H1 (cell line): ENCODE data around the gene LDAH. TPM values are rescaled to one million over a fixed set of nuclear protein-coding genes. Genes with fewer than 3 reads are reported as not detected.
"Not testable (repeated sequence)": the region's sequence is repeated elsewhere in the genome, so short reads cannot be mapped to it uniquely, and the experiment has no call there.

Experiments
- CTCF ChIA-PET: fragments of 300-600 bp; sonication (Branson Sonifier 250); formaldehyde crosslinking; loops from one replicate; lab custom pipeline; 2021; ENCODE audit not compliant: partially characterized antibody; lab: Charles Lee
- POLR2A ChIA-PET: fragments of 300-600 bp; sonication (Branson Sonifier 250); formaldehyde crosslinking; loops from one replicate; lab custom pipeline; 2021; ENCODE audit warnings: inconsistent platforms; ENCODE audit not compliant: partially characterized antibody; lab: Charles Lee
- DNase-seq, 2 experiments: peaks; one replicate each; pipeline versions ENCODE4 v3.0.0 to v3.0.0-alpha.2; 2010 to 2022; ENCODE audit warnings: low spot score in 2 of 2, low read depth in 1 of 2, mixed read lengths in 1 of 2
- FAIRE-seq: peaks from 2 replicates; lab custom pipeline; 2011; peaks lifted over from hg19 to GRCh38; lab: Jason Lieb, UNC
- H2AFZ ChIP-seq: 2 replicates; pipeline ENCODE4 v1.8.1; 2012; ENCODE audit warnings: low read length, inconsistent platforms
- H2AK5ac ChIP-seq: 2 replicates; pipeline ENCODE4 v1.6.1; 2013; ENCODE audit warnings: low read depth, low read length
- H2BK120ac ChIP-seq: replicated peaks from 2 replicates; pipeline ENCODE3; 2013; ENCODE audit warnings: low read depth, low read length, inconsistent platforms
- H2BK12ac ChIP-seq: 2 replicates; pipeline ENCODE4 v1.6.1; 2013; ENCODE audit warnings: low read depth, low read length
- H2BK15ac ChIP-seq: 2 replicates; pipeline ENCODE4 v1.6.1; 2013; ENCODE audit warnings: low read length
- H2BK20ac ChIP-seq: 2 replicates; pipeline ENCODE4 v1.6.1; 2013; ENCODE audit warnings: low read length
- H2BK5ac ChIP-seq: 2 replicates; pipeline ENCODE4 v1.6.1; 2013; ENCODE audit warnings: low read depth, low read length
- H3K14ac ChIP-seq: 2 replicates; pipeline ENCODE4 v1.6.1; 2013; ENCODE audit warnings: inconsistent platforms; ENCODE audit not compliant: insufficient read length
- H3K18ac ChIP-seq: 2 replicates; pipeline ENCODE4 v1.6.1; 2013; ENCODE audit warnings: low read length; ENCODE audit errors: extremely low read depth
- H3K23ac ChIP-seq: 2 replicates; pipeline ENCODE4 v1.6.1; 2013; ENCODE audit warnings: inconsistent platforms; ENCODE audit not compliant: insufficient read length
- H3K23me2 ChIP-seq: 2 replicates; pipeline ENCODE4 v1.6.1; 2013; ENCODE audit warnings: low read depth, low read length
- H3K27ac ChIP-seq: 2 replicates; pipeline ENCODE4 v1.6.1; 2011; ENCODE audit warnings: low read depth, low read length, inconsistent platforms
- H3K27me3 ChIP-seq, 4 experiments: replicated peaks in 1 of 4; 1 replicate in 1 of 4; 2 replicates in 3 of 4; pipeline versions ENCODE4 v1.6.1 to v1.8.1; 2011 to 2013; ENCODE audit warnings: low read length in 3 of 4, mild to moderate bottlenecking in 3 of 4, inconsistent platforms in 2 of 4, mixed read lengths in 2 of 4, moderate library complexity in 1 of 4; ENCODE audit not compliant: control insufficient read depth in 3 of 4, insufficient read depth in 3 of 4; ENCODE audit errors: extremely low read depth in 1 of 4
- H3K36me3 ChIP-seq, 4 experiments: 2 replicates each; pipeline versions ENCODE4 v1.6.1 to v1.8.1; 2011 to 2013; ENCODE audit warnings: mild to moderate bottlenecking in 4 of 4, low read length in 3 of 4, moderate library complexity in 2 of 4, control low read depth in 1 of 4, inconsistent platforms in 1 of 4; ENCODE audit not compliant: insufficient read depth in 4 of 4, control insufficient read depth in 2 of 4
- H3K4ac ChIP-seq: replicated peaks from 2 replicates; pipeline ENCODE3; 2013; ENCODE audit warnings: low read length, low read depth, mixed read lengths, inconsistent platforms; ENCODE audit not compliant: insufficient read length
- H3K4me1 ChIP-seq, 4 experiments: replicated peaks in 1 of 4; 1 replicate in 1 of 4; 2 replicates in 3 of 4; pipeline versions ENCODE4 v1.6.1 to v1.8.1; 2011 to 2013; ENCODE audit warnings: low read length in 3 of 4, inconsistent platforms in 2 of 4, mixed read lengths in 1 of 4; ENCODE audit not compliant: insufficient read depth in 4 of 4, control insufficient read depth in 3 of 4
- H3K4me2 ChIP-seq, 2 experiments: 2 replicates each; pipeline versions ENCODE4 v1.6.1 to v1.8.1; 2011 to 2013; ENCODE audit warnings: low read depth in 2 of 2, low read length in 2 of 2, control low read depth in 1 of 2, inconsistent platforms in 1 of 2, mild to moderate bottlenecking in 1 of 2; ENCODE audit not compliant: insufficient read depth in 1 of 2
- H3K4me3 ChIP-seq, 4 experiments: fragments of 200-600, 300-600 bp in 1 of 4; sonication (generic), shearing (Covaris generic), sonication (Bioruptor Twin) in 1 of 4; 2 replicates each; pipeline versions ENCODE4 v1.5.1 to v1.8.1; 2011 to 2016; ENCODE audit warnings: low read length in 4 of 4, low read depth in 3 of 4, control low read depth in 2 of 4, inconsistent platforms in 2 of 4, mild to moderate bottlenecking in 2 of 4, mixed read lengths in 1 of 4, moderate library complexity in 1 of 4; ENCODE audit not compliant: insufficient read depth in 2 of 4; ENCODE audit errors: extremely low read depth in 1 of 4
- H3K56ac ChIP-seq: replicated peaks from 2 replicates; pipeline ENCODE3; 2013; ENCODE audit warnings: low read depth, mild to moderate bottlenecking, mixed read lengths, low read length, inconsistent platforms; ENCODE audit not compliant: insufficient read length
- H3K79me1 ChIP-seq: 2 replicates; pipeline ENCODE4 v1.6.1; 2013; ENCODE audit warnings: low read depth, low read length, control low read depth
- H3K79me2 ChIP-seq, 2 experiments: 2 replicates each; pipeline versions ENCODE4 v1.6.1 to v1.8.1; 2012 to 2013; ENCODE audit warnings: low read length in 2 of 2, mild to moderate bottlenecking in 2 of 2, inconsistent platforms in 1 of 2; ENCODE audit not compliant: insufficient read depth in 2 of 2, control insufficient read depth in 1 of 2
- H3K9ac ChIP-seq, 4 experiments: replicated peaks in 1 of 4; 1 replicate in 1 of 4; 2 replicates in 3 of 4; pipeline versions ENCODE4 v1.6.1 to v1.8.1; 2011 to 2013; ENCODE audit warnings: low read depth in 3 of 4, low read length in 3 of 4, control low read depth in 2 of 4, mild to moderate bottlenecking in 2 of 4, moderate library complexity in 2 of 4, inconsistent platforms in 1 of 4; ENCODE audit errors: extremely low read depth in 1 of 4
- H3K9me3 ChIP-seq, 2 experiments: 2 replicates each; pipeline versions ENCODE4 v1.6.1 to v1.8.1; 2012 to 2013; ENCODE audit warnings: mild to moderate bottlenecking in 2 of 2, moderate library complexity in 2 of 2, control low read depth in 1 of 2, inconsistent platforms in 1 of 2, low read depth in 1 of 2, low read length in 1 of 2, mixed read lengths in 1 of 2; ENCODE audit not compliant: insufficient read depth in 2 of 2
- H4K20me1 ChIP-seq, 2 experiments: replicated peaks in 1 of 2; 2 replicates each; pipeline versions ENCODE3 to v1.8.1; 2011 to 2013; ENCODE audit warnings: inconsistent platforms in 2 of 2, low read length in 2 of 2, mild to moderate bottlenecking in 1 of 2; ENCODE audit not compliant: insufficient read depth in 2 of 2, control insufficient read depth in 1 of 2
- H4K5ac ChIP-seq: 2 replicates; pipeline ENCODE4 v1.6.1; 2013; ENCODE audit warnings: low read length, low read depth, mixed read lengths, inconsistent platforms; ENCODE audit not compliant: insufficient read length
- H4K8ac ChIP-seq: 2 replicates; pipeline ENCODE4 v1.8.0; 2013; ENCODE audit warnings: mild to moderate bottlenecking, moderate library complexity, low read length, inconsistent platforms; ENCODE audit not compliant: insufficient read depth; ENCODE audit errors: extremely low read depth
- H4K91ac ChIP-seq: replicated peaks from 2 replicates; pipeline ENCODE3; 2013; ENCODE audit warnings: low read length, mixed read lengths, inconsistent platforms; ENCODE audit not compliant: insufficient read length
- WGBS, 2 experiments: shearing (Covaris generic) in 1 of 2; methylation state at CpG; one replicate each; pipeline versions ENCODE4 v1.1.6 to v1.1.7; 2013 to 2015; ENCODE audit warnings: low lambda C conversion rate in 2 of 2, mixed read lengths in 2 of 2, inconsistent platforms in 1 of 2, low coverage in 1 of 2, missing lambda C conversion rate in 1 of 2; ENCODE audit not compliant: insufficient replicate concordance in 2 of 2, insufficient coverage in 1 of 2, insufficient read length in 1 of 2; ENCODE audit errors: extremely low coverage in 1 of 2, missing lambda C conversion rate in 1 of 2; 5-methylcytosine and 5-hydroxymethylcytosine counted together
- polyA plus RNA-seq, 7 experiments: library from polyadenylated mRNA; depleted of rRNA in 3 of 7; stranded (reverse) in 5 of 7; unstranded in 2 of 7; fragments of >200 nt in 5 of 7; fragments of 200-250 nt in 2 of 7; gene quantifications; 1 replicate in 5 of 7; 2 replicates in 1 of 7; 4 replicates in 1 of 7; pipeline versions ENCODE4 v1.2.1 to v1.2.3, GENCODE V29; 2011 to 2013; ENCODE audit warnings: missing spikeins in 2 of 7, mixed read lengths in 2 of 7
- total RNA-seq: library from RNA; stranded (reverse); fragmentation: NEBNext Ultra II Directional; extraction: Animal tissue kit (Norgen Biotek cat#: 25700); gene quantifications from 2 replicates; pipeline ENCODE4 v1.2.1, GENCODE V29; 2021

The LDAH gene
- total and polyA plus RNA-seq, 2 of the 8 experiments (the other 6 are each of a cell fraction or from before 2014, with no cell fraction given) = 10.9 to 26.3 TPM

DNA sequence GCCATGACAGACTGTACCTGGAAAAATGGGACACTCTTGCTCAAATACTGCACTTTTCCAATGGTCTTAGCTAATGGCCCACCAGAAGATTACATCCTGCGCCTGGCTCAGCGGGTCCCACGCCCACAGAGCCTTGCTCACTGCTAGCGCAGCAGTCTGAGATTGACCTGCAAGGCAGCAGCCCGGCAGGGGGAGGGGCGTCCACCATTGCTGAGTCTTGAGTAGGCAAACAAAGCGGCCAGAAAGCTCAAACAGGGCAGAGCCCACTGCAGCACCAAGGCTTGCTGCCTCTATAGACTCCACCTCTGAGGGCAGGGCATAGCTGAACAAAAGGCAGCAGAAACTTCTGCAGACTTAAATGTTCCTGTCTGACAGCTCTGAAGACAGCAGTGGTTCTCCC, 111.3 kb downstream of the LDAH start:
- H3K9me3 ChIP-seq, H3K4me2 ChIP-seq, H3K4me3 ChIP-seq, H2AK5ac ChIP-seq, H3K36me3 ChIP-seq, FAIRE-seq, H4K20me1 ChIP-seq, H3K56ac ChIP-seq, H4K8ac ChIP-seq, POLR2A ChIA-PET, H3K79me1 ChIP-seq, H3K9ac ChIP-seq, H2BK5ac ChIP-seq, H3K23ac ChIP-seq, H3K18ac ChIP-seq, H3K14ac ChIP-seq, H3K27me3 ChIP-seq, H2AFZ ChIP-seq, H2BK15ac ChIP-seq, DNase-seq, H3K23me2 ChIP-seq, H2BK12ac ChIP-seq, H3K27ac ChIP-seq, H3K79me2 ChIP-seq, H2BK20ac ChIP-seq, H3K4me1 ChIP-seq, H4K5ac ChIP-seq, H2BK120ac ChIP-seq, H3K4ac ChIP-seq, H4K91ac ChIP-seq: not testable (repeated sequence)
- CTCF ChIA-PET = interaction anchor here (1.4 kb wide), 2 partner anchors 50 to 251 kb away, joined by 4 to 5 read pairs; no protein-coding TSS in a partner anchor
- 95% methylated on average over 7 of the region's 7 CpGs; no CpG with 5 or more reads in 1 of the 2 experiments for WGBS, 2 experiments
